ENCODE data around the gene NR3C1. TPM values are rescaled to one million over a fixed set of nuclear protein-coding genes. Genes with fewer than 3 reads are reported as not detected.

Gene NR3C1
- total RNA-seq, 2 experiments from 2014 or later = 52.7 to 55.6 TPM

GRCh38 chr5:143428738-143429420 lies 25.4 kb upstream of the NR3C1 start:
- POLR2A ChIA-PET = no interaction called here
- Mint-ChIP-seq H3K4me1 (ENCODE audit: low read depth) (peaks cover 58% of the 10 kb centered on the region), H3K9me3 (peaks cover 1% of the 10 kb centered on the region), H3K36me3 (ENCODE audit: low read depth) (peaks cover 14% of the 10 kb centered on the region), H3K4me3 (no peak overlapping the region), H3K27me3 (no peaks in the 10 kb centered on the region), H3K27ac (no peak overlapping the region)
- DNase-seq = no peak
- ATAC-seq = no peak
- CTCF ChIA-PET = no interaction called here
- intact Hi-C loops (cut with micrococcal nuclease) = no loop called here
- TF ChIP-seq, protein P1, sequence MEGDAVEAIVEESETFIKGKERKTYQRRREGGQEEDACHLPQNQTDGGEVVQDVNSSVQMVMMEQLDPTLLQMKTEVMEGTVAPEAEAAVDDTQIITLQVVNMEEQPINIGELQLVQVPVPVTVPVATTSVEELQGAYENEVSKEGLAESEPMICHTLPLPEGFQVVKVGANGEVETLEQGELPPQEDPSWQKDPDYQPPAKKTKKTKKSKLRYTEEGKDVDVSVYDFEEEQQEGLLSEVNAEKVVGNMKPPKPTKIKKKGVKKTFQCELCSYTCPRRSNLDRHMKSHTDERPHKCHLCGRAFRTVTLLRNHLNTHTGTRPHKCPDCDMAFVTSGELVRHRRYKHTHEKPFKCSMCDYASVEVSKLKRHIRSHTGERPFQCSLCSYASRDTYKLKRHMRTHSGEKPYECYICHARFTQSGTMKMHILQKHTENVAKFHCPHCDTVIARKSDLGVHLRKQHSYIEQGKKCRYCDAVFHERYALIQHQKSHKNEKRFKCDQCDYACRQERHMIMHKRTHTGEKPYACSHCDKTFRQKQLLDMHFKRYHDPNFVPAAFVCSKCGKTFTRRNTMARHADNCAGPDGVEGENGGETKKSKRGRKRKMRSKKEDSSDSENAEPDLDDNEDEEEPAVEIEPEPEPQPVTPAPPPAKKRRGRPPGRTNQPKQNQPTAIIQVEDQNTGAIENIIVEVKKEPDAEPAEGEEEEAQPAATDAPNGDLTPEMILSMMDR (IDR thresholded peaks at IDR 0.05) = no peak

DNA sequence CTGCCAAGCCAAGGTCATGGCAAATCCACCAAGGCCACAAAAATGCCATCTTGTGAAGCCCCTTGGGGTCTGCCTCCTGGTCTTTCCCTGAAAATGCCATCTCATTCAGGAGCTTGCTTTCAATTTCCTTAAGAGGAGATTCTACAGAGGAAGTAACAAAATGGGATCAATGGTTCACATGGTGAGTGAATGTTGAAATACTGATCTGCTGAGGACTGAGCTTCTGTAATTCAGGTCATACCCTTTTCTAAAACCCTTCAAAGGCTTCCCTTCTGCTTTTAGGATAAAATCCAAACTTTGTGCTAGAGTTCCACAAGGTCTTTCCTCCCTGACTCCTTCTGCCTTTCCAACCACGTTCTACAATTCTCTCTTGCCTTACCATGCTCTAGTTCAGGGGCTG lies 24.7 kb upstream of the NR3C1 start:
- CTCF ChIA-PET = no interaction called here
- H3K4me1 Mint-ChIP-seq (ENCODE audit: low read depth) = peaks cover 53% of the 10 kb centered on the region
- H3K9me3 Mint-ChIP-seq = peaks cover 1% of the 10 kb centered on the region
- H3K27ac Mint-ChIP-seq = no peak overlapping the region
- H3K27me3 Mint-ChIP-seq = no peaks in the 10 kb centered on the region
- intact Hi-C loops (cut with micrococcal nuclease) = no loop called here
- POLR2A ChIA-PET = no interaction called here
- TF ChIP-seq, protein P1 (IDR thresholded peaks at IDR 0.05) = no peak
- H3K36me3 Mint-ChIP-seq (ENCODE audit: low read depth) = peaks cover 14% of the 10 kb centered on the region
- ATAC-seq = no peak
- no peak for DNase-seq
- no peak overlapping the region for H3K4me3 Mint-ChIP-seq

DNA sequence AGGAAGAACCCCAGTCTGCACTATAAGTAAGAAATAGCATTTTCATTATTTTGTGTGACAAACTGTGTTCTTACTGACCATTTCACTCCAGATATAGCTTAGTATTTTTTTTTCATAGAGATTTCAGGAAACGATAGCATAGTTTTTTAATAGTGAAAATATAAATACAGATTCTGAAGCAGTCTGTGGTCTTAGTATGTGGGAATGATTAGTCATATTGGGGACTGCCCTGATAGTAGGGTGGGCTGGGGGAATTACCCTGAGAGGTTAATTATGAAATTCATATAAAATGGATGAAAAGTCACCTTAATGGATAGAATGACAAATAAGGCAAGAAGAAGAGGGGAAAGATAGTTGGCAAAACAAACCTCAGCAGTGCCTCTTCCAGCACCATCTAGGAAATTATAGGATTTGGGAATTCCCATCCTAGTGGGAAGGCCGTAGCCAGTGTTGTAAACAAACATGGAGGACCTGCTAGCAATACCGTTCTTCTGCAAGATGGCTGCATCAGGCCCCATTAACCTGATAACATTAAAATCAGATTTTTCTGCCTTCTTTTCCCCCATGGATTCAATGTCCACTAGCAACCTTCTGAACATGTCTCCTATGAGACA lies 23.7 kb upstream of the NR3C1 start:
- ATAC-seq (peak; percentile 48), DNase-seq (peak; percentile 24)
- TF ChIP-seq, protein P1 (IDR thresholded peaks at IDR 0.05) = no peak
- Mint-ChIP-seq H3K9me3 (peaks cover 1% of the 10 kb centered on the region), H3K27ac (no peak overlapping the region), H3K36me3 (ENCODE audit: low read depth) (peaks cover 14% of the 10 kb centered on the region), H3K27me3 (no peaks in the 10 kb centered on the region), H3K4me1 (ENCODE audit: low read depth) (peaks cover 48% of the 10 kb centered on the region), H3K4me3 (no peak overlapping the region)
- ChIA-PET CTCF (interaction anchor here (1.3 kb wide), 1 partner anchor 9 kb away, joined by 5 read pairs; no protein-coding TSS in a partner anchor), POLR2A (interaction anchor here (1.5 kb wide), 1 partner anchor 23 kb away, joined by 6 read pairs; no protein-coding TSS in a partner anchor)
- intact Hi-C loops (cut with micrococcal nuclease) = no loop called here

GRCh38 chr5:143426437-143426991 lies 23.0 kb upstream of the NR3C1 start:
- Mint-ChIP-seq H3K4me3 (no peak overlapping the region), H3K9me3 (peaks cover 1% of the 10 kb centered on the region), H3K4me1 (ENCODE audit: low read depth) (peaks cover 41% of the 10 kb centered on the region), H3K36me3 (ENCODE audit: low read depth) (peaks cover 15% of the 10 kb centered on the region), H3K27ac (no peak overlapping the region), H3K27me3 (no peaks in the 10 kb centered on the region)
- TF ChIP-seq, protein P1 (IDR thresholded peaks at IDR 0.05) = no peak
- ChIA-PET CTCF (interaction anchor here (0.9 to 1.3 kb wide), 2 partner anchors 8 to 9 kb away, joined by 4 to 5 read pairs; no protein-coding TSS in a partner anchor), POLR2A (interaction anchor here (1.5 kb wide), 1 partner anchor 22 kb away, joined by 6 read pairs; no protein-coding TSS in a partner anchor)
- peak; percentile 7 for DNase-seq
- intact Hi-C loops (cut with micrococcal nuclease) = no loop called here
- peak; percentile 38 for ATAC-seq

- peaks cover 1% of the 10 kb centered on the region for H3K9me3 Mint-ChIP-seq
- no peak overlapping the region for H3K27ac Mint-ChIP-seq
- no peak for DNase-seq
Observed at GRCh38 chr5:143425835-143426234, 22.3 kb upstream of the NR3C1 start.

More at GRCh38 chr5:143425835-143426234, 22.3 kb upstream of the NR3C1 start:
- peaks cover 35% of the 10 kb centered on the region for H3K4me1 Mint-ChIP-seq (ENCODE audit: low read depth)
- peaks cover 15% of the 10 kb centered on the region for H3K36me3 Mint-ChIP-seq (ENCODE audit: low read depth)
- H3K27me3 Mint-ChIP-seq = no peaks in the 10 kb centered on the region
- no peak overlapping the region for H3K4me3 Mint-ChIP-seq
- ChIA-PET CTCF (interaction anchor here (0.9 kb wide), 1 partner anchor 8 kb away, joined by 4 read pairs; no protein-coding TSS in a partner anchor), POLR2A (interaction anchor here (1.5 kb wide), 1 partner anchor 22 kb away, joined by 6 read pairs; no protein-coding TSS in a partner anchor)
- intact Hi-C loops (cut with micrococcal nuclease) = no loop called here
- TF ChIP-seq, protein P1 (IDR thresholded peaks at IDR 0.05) = no peak
- ATAC-seq = no peak
